ENCODE measurements around the gene NDUFAB1.
"Not testable (repeated sequence)": the region's sequence is repeated elsewhere in the genome, so short reads cannot be mapped to it uniquely, and the experiment has no call there.

NDUFAB1 gene

GRCh38 chr16:23554536-23554935, 41.6 kb downstream of the NDUFAB1 start:
- DNase-seq (ENCODE audit: low spot score) = no peak

- no peak for DNase-seq (ENCODE audit: low spot score)
Measured at GRCh38 chr16:23552161-23552560, 44.0 kb downstream of the NDUFAB1 start.

GRCh38 chr16:23549938-23550337, 46.2 kb downstream of the NDUFAB1 start:
- DNase-seq (ENCODE audit: low spot score) = no peak

DNA sequence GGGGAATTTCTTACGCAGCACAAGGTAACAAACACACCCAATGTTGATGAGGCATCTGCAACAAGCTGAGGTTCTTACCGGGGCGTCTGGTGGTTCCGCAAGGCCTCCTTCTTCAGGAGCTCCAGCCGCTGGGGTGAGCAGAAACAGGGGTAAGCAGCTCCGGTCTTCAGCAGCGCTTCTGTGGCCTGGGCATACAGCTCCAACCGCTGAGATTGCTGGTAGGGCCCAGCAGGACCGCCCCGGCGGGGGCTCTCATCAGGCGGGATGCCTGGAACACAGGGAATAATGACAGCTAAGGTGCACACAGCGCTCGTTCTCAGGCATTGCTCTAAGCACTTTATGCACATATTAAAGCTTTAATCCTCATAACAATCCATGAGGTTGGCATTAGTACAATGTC, 51.7 kb downstream of the NDUFAB1 start:
- DNase-seq (ENCODE audit: low spot score) = no peak

DNA sequence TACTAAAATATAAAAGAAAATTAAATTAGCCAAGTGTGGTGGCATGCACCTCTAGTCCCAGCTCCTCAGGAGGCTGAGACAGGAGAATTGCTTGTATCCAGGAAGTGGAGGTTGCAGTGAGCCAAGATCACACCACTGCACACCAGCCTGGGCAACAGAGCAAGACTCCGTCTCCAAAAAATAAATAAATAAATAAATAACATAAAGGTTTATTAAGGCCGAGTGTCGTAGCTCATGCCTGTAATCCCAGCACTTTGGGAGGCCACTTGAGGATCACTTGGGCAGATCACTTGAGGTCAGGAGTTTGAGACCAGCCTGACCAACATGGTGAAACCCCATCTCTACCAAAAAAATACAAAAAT, 55.3 kb downstream of the NDUFAB1 start:
- not testable (repeated sequence) for DNase-seq (ENCODE audit: low spot score)

GRCh38 chr16:23539984-23540816, 55.9 kb downstream of the NDUFAB1 start:
- no peak for DNase-seq (ENCODE audit: low spot score)

GRCh38 chr16:23538919-23539278, 57.2 kb downstream of the NDUFAB1 start:
- DNase-seq (ENCODE audit: low spot score) = no peak

- no peak for DNase-seq (ENCODE audit: low spot score)
Measured at GRCh38 chr16:23537390-23537789, 58.7 kb downstream of the NDUFAB1 start.

DNA sequence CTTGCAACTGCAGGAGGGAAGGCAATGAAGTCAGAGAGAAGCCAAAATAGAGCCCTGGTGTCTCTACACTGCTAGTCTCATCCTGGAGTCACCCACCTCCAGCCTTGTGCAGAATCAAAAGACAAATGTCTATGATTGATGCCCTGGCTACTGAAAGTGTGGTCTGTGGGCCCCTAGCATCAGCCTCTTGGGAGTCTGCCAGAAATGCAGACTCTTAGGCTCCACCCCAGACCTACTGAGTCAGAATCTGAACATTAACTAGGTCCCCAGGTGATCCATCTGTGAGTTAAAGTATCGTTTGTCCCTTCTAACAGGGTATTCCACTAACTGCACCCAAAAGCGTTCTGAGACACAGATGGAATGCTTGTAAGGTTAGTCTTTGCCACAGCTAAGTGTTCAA, 60.2 kb downstream of the NDUFAB1 start:
- DNase-seq (ENCODE audit: low spot score) = no peak

GRCh38 chr16:23534868-23535860, 61.0 kb downstream of the NDUFAB1 start:
- DNase-seq (ENCODE audit: low spot score) = no peak

DNA sequence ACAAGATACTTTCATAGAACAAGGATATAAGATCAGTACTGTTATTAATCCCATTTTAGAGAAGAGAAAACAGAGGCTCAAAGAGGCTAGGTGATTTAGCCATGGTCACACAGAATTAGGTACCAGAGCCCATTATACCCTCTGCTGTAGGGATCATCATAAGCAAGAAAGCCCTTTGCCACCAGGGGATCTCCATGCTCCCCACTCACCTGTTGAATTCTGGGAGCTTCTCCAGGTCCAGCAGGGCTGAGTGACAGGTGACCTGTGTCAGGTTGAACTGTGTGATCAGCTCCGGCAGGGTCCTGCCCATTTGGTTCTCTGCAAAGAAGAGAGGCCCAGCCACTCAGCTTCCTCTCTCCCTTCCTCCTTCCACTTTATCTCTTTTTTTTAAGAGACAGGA, 63.7 kb downstream of the NDUFAB1 start:
- no peak for DNase-seq (ENCODE audit: low spot score)
